WTC11 (cell line): Measurements from ENCODE around the gene XPOT. TPM values are rescaled to one million over a fixed set of nuclear protein-coding genes. Genes with fewer than 3 reads are reported as not detected.

Source experiments
- ATAC-seq: fragments of 200-7000 bp; cut with Tn5 transposase; 2 replicates; pipeline ENCODE4 v1.10.0; 2021; ENCODE audit warnings: mild to moderate bottlenecking, moderate library complexity
- CTCF ChIA-PET: fragments of 300-600 bp; sonication (Branson Sonifier 250); formaldehyde crosslinking; loops from one replicate; lab custom pipeline; 2021; ENCODE audit warnings: antibody characterized with exemption; lab: Charles Lee
- POLR2A ChIA-PET: fragments of 350-600 bp; sonication (Branson Sonifier 250); formaldehyde crosslinking; loops from one replicate; lab custom pipeline; 2021; ENCODE audit warnings: antibody characterized with exemption; lab: Charles Lee
- DNase-seq: peaks from one replicate; pipeline ENCODE4 v3.0.0; 2021; ENCODE audit warnings: low spot score
- H3K27ac Mint-ChIP-seq: 2 replicates; pipeline ENCODE4 v1.8.0; 2021; ENCODE audit warnings: mixed read lengths
- H3K27me3 Mint-ChIP-seq: 2 replicates; pipeline ENCODE4 v1.8.0; 2021; ENCODE audit warnings: low read depth, mild to moderate bottlenecking, moderate library complexity, mixed read lengths
- H3K36me3 Mint-ChIP-seq: 2 replicates; pipeline ENCODE4 v1.8.0; 2021; ENCODE audit warnings: mixed read lengths
- H3K4me1 Mint-ChIP-seq: 2 replicates; pipeline ENCODE4 v1.8.0; 2022; ENCODE audit warnings: mixed read lengths
- H3K4me3 Mint-ChIP-seq: 2 replicates; pipeline ENCODE4 v1.8.0; 2021; ENCODE audit warnings: mild to moderate bottlenecking, moderate library complexity, mixed read lengths
- H3K9me3 Mint-ChIP-seq: 2 replicates; pipeline ENCODE4 v1.8.0; 2021; ENCODE audit warnings: mixed read lengths
- AFF4 ChIP-seq: sonication (generic); formaldehyde crosslinking; IDR thresholded peaks from 2 replicates; pipeline ENCODE4 v1.8.1; 2023; ENCODE audit warnings: mild to moderate bottlenecking, missing genetic modification reagents, borderline replicate concordance
- ATF3 ChIP-seq: sonication (generic); formaldehyde crosslinking; conservative IDR thresholded peaks from 2 replicates; pipeline ENCODE4 v1.8.1; 2022; ENCODE audit warnings: mild to moderate bottlenecking, missing genetic modification reagents
- CDX4 ChIP-seq: fragments of 250-450 bp; sonication (Bioruptor Pico); IDR thresholded peaks from 2 replicates; pipeline ENCODE4 v1.9.0; 2021; ENCODE audit warnings: moderate library complexity, mild to moderate bottlenecking, inconsistent platforms, borderline replicate concordance
- FOXJ3 ChIP-seq: sonication (generic); formaldehyde crosslinking; IDR thresholded peaks from 2 replicates; pipeline ENCODE4 v1.9.0; 2021; ENCODE audit warnings: missing genetic modification reagents, mild to moderate bottlenecking, borderline replicate concordance
- HMGXB4 ChIP-seq: sonication (generic); formaldehyde crosslinking; IDR thresholded peaks from 2 replicates; pipeline ENCODE4 v1.8.1; 2023; ENCODE audit warnings: mild to moderate bottlenecking, moderate library complexity, missing genetic modification reagents
- JUN ChIP-seq: sonication (generic); formaldehyde crosslinking; IDR thresholded peaks from 2 replicates; pipeline ENCODE4 v1.8.0; 2023; ENCODE audit warnings: mild to moderate bottlenecking, missing genetic modification reagents
- MLX ChIP-seq: sonication (generic); formaldehyde crosslinking; IDR thresholded peaks from 2 replicates; pipeline ENCODE4 v1.8.1; 2023; ENCODE audit warnings: mild to moderate bottlenecking, missing genetic modification reagents, moderate library complexity
- MYBL2 ChIP-seq: sonication (generic); formaldehyde crosslinking; IDR thresholded peaks from 2 replicates; pipeline ENCODE4 v1.8.1; 2023; ENCODE audit warnings: mild to moderate bottlenecking, moderate library complexity, missing genetic modification reagents
- NFATC4 ChIP-seq: fragments of 250-450 bp; sonication (Bioruptor Pico); IDR thresholded peaks from 2 replicates; pipeline ENCODE4 v1.9.0; 2021; ENCODE audit warnings: mild to moderate bottlenecking
- NFE2L1 ChIP-seq: sonication (generic); formaldehyde crosslinking; IDR thresholded peaks from 2 replicates; pipeline ENCODE4 v1.8.1; 2023; ENCODE audit warnings: missing genetic modification reagents
- NR1H2 ChIP-seq: sonication (generic); formaldehyde crosslinking; IDR thresholded peaks from 2 replicates; pipeline ENCODE4 v1.9.0; 2021; ENCODE audit warnings: mild to moderate bottlenecking, moderate library complexity, missing genetic modification reagents
- PRRX2 ChIP-seq: fragments of 250-450 bp; sonication (Bioruptor Pico); IDR thresholded peaks from 2 replicates; pipeline ENCODE4 v1.8.0; 2021; ENCODE audit warnings: mild to moderate bottlenecking
- RELA ChIP-seq: sonication (generic); formaldehyde crosslinking; IDR thresholded peaks from 2 replicates; pipeline ENCODE4 v1.8.1; 2022; ENCODE audit warnings: missing genetic modification reagents, mild to moderate bottlenecking, borderline replicate concordance
- RORB ChIP-seq: fragments of 250-450 bp; sonication (Bioruptor Pico); IDR thresholded peaks from 2 replicates; pipeline ENCODE4 v1.9.0; 2021; ENCODE audit warnings: mild to moderate bottlenecking
- SP1 ChIP-seq: sonication (generic); formaldehyde crosslinking; conservative IDR thresholded peaks from 2 replicates; pipeline ENCODE4 v1.8.1; 2022; ENCODE audit warnings: missing genetic modification reagents
- ZNF263 ChIP-seq: sonication (generic); formaldehyde crosslinking; IDR thresholded peaks from 2 replicates; pipeline ENCODE4 v1.8.1; 2022; ENCODE audit warnings: low read depth, mild to moderate bottlenecking, moderate library complexity, missing genetic modification reagents
- ZNF317 ChIP-seq: sonication (generic); formaldehyde crosslinking; IDR thresholded peaks from 2 replicates; pipeline ENCODE4 v1.8.1; 2023; ENCODE audit warnings: low read depth, mild to moderate bottlenecking, moderate library complexity, missing genetic modification reagents, borderline replicate concordance
- ZNF512 ChIP-seq: sonication (generic); formaldehyde crosslinking; IDR thresholded peaks from 2 replicates; pipeline ENCODE4 v1.8.1; 2022; ENCODE audit warnings: missing genetic modification reagents, borderline replicate concordance
- ZNF532 ChIP-seq: fragments of 250-450 bp; sonication (Bioruptor Pico); IDR thresholded peaks from 2 replicates; pipeline ENCODE4 v1.9.0; 2021; ENCODE audit warnings: mild to moderate bottlenecking, borderline replicate concordance
- ZNF671 ChIP-seq: fragments of 250-450 bp; sonication (Bioruptor Pico); IDR thresholded peaks from 2 replicates; pipeline ENCODE4 v1.8.0; 2021; ENCODE audit warnings: mild to moderate bottlenecking
- total RNA-seq: library from RNA; stranded (reverse); gene quantifications from 3 replicates; pipeline ENCODE4 v1.2.3, GENCODE V29; 2021

Gene XPOT
- total RNA-seq, 1 experiment from 2014 or later: 134 TPM

GRCh38 chr12:64428956-64429355 is 24.8 kb downstream of the XPOT start:
- Mint-ChIP-seq H3K27me3 (no peaks in the 10 kb centered on the region), H3K36me3 (peaks cover 89% of the 10 kb centered on the region), H3K4me1 (no peaks in the 10 kb centered on the region), H3K4me3 (no peak overlapping the region), H3K9me3 (no peaks in the 10 kb centered on the region), H3K27ac (no peak overlapping the region)
- ChIA-PET CTCF (no interaction called here), POLR2A (interaction anchor here (0.8 kb wide), 1 partner anchor 22 kb away, joined by 3 read pairs; no protein-coding TSS in a partner anchor)
- ATAC-seq (no peak), DNase-seq (no peak)
- TF ChIP-seq ZNF512 (CRISPR knock-in tag) (no peak), FOXJ3 (CRISPR knock-in tag) (no peak), MLX (CRISPR knock-in tag) (no peak), NR1H2 (CRISPR knock-in tag) (no peak), SP1 (no peak), NFE2L1 (no peak), ZNF532 (CRISPR knock-in tag) (no peak), PRRX2 (no peak), ATF3 (CRISPR knock-in tag) (no peak), ZNF671 (CRISPR knock-in tag) (no peak), RORB (CRISPR knock-in tag) (no peak), NFATC4 (CRISPR knock-in tag) (no peak), ZNF263 (CRISPR knock-in tag) (no peak), MYBL2 (CRISPR knock-in tag) (no peak), HMGXB4 (no peak), RELA (CRISPR knock-in tag) (no peak), ZNF317 (CRISPR knock-in tag) (no peak), CDX4 (no peak), JUN (CRISPR knock-in tag) (no peak), AFF4 (CRISPR knock-in tag) (no peak)
